ENCODE data around the gene PSAP.

The PSAP gene

GRCh38 chr10:71844695-71845094 lies 6.4 kb downstream of the PSAP start:
- DNase-seq (ENCODE audit: low read depth), result no peak

GRCh38 chr10:71844084-71844483 lies 7.0 kb downstream of the PSAP start:
- DNase-seq (ENCODE audit: low read depth), result no peak

- no peak for DNase-seq (ENCODE audit: low read depth)
Observed at GRCh38 chr10:71842856-71843686, 8.0 kb downstream of the PSAP start.

GRCh38 chr10:71842422-71842821 lies 8.6 kb downstream of the PSAP start:
- DNase-seq (ENCODE audit: low read depth), result no peak

GRCh38 chr10:71840958-71841335 lies 10.1 kb downstream of the PSAP start:
- DNase-seq (ENCODE audit: low read depth), result no peak

- no peak for DNase-seq (ENCODE audit: low read depth)
Observed at GRCh38 chr10:71840177-71840957, 10.7 kb downstream of the PSAP start.

- DNase-seq (ENCODE audit: low read depth), result no peak
Observed at GRCh38 chr10:71838264-71839211, 12.5 kb downstream of the PSAP start.

GRCh38 chr10:71837098-71837827 lies 13.8 kb downstream of the PSAP start:
- no peak for DNase-seq (ENCODE audit: low read depth)

GRCh38 chr10:71836596-71836974 lies 14.5 kb downstream of the PSAP start:
- DNase-seq (ENCODE audit: low read depth), result no peak

- DNase-seq (ENCODE audit: low read depth), result no peak
Observed at GRCh38 chr10:71835671-71836595, 15.1 kb downstream of the PSAP start.

- no peak for DNase-seq (ENCODE audit: low read depth)
Observed at GRCh38 chr10:71834343-71834674, 16.7 kb downstream of the PSAP start.

GRCh38 chr10:71833451-71834342 lies 17.4 kb downstream of the PSAP start:
- no peak for DNase-seq (ENCODE audit: low read depth)

GRCh38 chr10:71832967-71833366 lies 18.1 kb downstream of the PSAP start:
- DNase-seq (ENCODE audit: low read depth), result no peak

- no peak for DNase-seq (ENCODE audit: low read depth)
Observed at GRCh38 chr10:71831646-71832552, 19.2 kb downstream of the PSAP start.

- no peak for DNase-seq (ENCODE audit: low read depth)
Observed at GRCh38 chr10:71830726-71831125, 20.3 kb downstream of the PSAP start.

- DNase-seq (ENCODE audit: low read depth), result no peak
Observed at GRCh38 chr10:71829896-71830295, 21.2 kb downstream of the PSAP start.

GRCh38 chr10:71829171-71829570 lies 21.9 kb downstream of the PSAP start:
- DNase-seq (ENCODE audit: low read depth), result no peak

GRCh38 chr10:71828702-71829101 lies 22.3 kb downstream of the PSAP start:
- no peak for DNase-seq (ENCODE audit: low read depth)

GRCh38 chr10:71827852-71828251 lies 23.2 kb downstream of the PSAP start:
- no peak for DNase-seq (ENCODE audit: low read depth)
